Raji (cell line): Measurements from ENCODE around the gene CYP24A1.

Source experiments
- POLR2A ChIP-seq: IDR thresholded peaks from 2 replicates; pipeline ENCODE4 v1.6.1; 2011; ENCODE audit warnings: low read depth, low read length, control low read depth; ENCODE audit not compliant: insufficient read depth

Gene CYP24A1

DNA sequence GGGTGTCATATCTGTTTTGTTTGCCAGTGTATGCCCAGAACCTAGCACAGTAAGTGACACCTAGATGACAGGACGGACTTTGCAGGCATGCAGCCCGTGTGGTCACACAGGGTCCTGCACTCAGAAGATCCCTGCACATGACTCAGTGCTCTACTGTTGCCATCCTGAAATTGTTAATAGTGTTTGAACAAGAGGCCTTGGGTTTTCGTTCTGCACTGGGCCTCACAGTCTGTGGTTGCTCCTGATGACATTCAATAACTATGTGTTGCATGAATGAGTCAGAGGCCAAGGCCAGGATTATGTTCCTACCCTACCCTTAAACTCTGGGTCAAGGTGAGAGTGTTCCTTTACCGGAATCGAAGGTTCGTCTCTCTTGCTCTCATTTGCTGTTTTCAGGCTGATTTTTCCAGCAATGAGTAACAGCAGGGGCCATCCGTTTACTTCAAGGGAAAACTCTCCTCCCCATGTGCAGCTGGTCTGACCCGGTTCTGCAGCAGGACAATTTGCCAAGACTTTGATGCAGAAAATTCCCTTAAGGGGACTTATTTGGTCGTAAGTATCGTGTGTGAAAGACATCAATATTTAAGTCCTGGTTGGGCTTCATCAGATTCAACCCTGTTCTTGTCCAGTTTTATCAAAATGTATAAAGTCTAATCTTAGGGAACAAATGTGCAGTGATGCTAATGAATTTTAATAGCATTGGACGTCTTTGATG lies 21.1 kb upstream of the CYP24A1 start:
- TF ChIP-seq POLR2A = no peak

DNA sequence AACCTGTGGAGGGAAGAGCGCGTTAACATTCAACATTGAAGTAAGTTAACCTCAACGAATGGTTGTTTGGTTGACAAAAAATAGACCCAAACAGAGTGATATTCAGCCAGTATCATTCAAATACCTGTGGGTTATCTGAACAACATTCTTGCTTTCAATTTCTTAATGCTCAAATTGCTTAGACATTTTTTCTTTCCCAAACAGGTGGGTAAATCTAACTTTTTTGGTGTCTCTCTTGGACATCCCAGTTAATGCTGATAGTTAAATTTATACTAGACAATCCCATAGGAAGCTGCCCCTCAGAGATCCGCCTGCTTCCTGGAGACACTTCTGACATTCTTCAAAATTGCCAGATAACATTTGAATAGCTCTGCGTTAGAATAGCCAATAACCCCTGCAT lies 20.0 kb upstream of the CYP24A1 start:
- no peak for TF ChIP-seq POLR2A

DNA sequence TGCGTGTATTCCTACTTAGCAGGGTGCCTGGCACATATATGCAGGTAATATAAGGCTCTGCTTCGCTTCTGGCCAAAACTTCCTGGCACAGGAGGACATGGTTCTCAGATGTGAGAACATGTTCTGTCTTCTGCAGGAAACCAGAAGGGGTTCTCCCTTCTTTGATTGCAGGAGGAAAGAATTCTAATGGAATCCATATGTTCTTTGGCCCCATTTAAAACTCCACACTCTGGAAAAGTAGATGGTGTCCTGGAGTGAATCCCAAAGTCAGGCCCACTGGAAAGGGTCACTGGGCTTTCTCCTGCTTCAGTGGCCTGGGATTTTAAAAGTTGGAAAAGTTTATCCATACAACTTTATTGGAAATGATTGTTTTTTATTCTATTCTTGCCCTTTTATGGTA lies 16.4 kb upstream of the CYP24A1 start:
- TF ChIP-seq POLR2A = no peak

DNA sequence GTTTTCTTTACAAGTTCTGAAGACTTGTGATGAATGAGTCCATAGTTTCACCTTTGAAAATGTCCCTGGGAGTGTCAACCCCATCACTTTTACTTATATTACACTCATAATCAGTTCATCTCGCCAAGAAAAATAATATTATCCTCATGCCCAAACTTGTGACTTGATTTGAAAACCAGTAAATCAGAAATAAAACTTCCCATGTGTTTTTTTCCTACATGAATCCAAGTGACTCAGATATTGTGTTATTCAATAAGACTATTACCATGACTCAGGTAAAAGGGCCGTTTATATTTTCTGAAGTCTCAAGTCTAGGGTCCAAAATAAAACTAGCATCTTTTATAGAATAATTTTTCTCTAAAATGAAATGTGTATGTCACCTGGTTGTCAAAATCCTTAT lies 15.8 kb upstream of the CYP24A1 start:
- TF ChIP-seq POLR2A = no peak

DNA sequence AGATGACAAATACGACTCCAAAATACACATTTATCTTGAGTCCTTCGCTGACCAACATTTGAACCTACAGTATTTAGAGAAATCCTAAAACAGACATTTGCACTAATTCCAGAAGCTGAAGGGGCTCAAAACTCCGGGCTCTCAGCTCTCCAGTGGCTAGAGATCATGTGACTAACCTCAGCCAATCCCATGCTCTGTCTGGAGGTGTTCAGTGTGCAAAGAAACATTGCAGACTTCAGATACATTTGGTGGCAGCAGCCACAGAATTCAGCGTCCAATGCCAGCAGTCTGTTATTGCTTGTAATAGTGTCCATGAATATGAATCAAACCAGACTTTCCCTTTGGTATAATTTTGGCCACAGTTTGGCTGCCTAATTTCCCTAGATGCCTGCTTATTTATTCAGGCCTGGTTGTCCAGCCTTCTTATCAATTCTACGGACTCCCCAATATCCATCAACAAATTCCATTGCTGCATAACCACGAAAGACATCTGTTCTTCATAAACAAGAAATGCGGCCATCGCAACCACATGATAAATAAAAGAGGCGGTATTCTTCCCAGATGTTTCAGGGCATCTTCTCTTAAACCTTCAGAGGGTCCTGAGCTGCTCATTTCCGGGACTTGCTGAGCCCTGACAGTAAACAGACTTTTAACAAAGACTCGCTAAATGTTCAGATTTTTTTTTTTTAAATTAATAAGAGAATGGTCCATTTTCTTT lies 14.5 kb upstream of the CYP24A1 start:
- TF ChIP-seq POLR2A = no peak

DNA sequence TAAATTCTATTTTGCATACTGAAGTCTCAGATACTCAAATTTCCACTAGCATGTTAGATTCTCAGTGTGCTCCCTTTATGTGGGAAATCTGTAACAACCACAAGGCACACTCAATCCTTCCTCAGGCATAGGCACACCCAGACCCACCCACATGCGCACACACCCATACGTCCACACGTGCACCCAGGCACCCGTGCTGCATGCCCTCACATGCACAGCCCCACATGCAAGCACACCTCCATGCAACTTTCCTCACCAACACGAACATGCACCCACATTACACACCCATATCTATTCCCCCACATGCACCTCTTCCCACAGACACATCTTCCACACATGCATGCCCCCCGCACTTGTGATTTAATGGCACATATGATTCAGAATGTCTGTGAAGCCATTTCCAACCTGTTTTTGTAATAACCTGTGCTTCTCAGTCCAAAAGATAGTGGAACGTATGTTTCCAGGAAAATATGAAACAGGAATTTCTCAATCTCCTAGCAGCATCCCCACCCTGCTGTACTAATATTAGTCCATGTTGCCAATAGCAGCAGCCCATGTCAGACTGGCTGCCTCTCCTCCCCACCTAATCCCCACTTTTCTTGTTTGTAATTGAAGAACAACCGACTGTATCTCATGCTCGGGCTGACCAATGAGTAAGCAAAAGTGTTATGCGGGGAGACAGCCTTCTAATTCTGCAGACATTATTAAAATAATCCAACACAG lies 11.3 kb upstream of the CYP24A1 start:
- TF ChIP-seq POLR2A = no peak

DNA sequence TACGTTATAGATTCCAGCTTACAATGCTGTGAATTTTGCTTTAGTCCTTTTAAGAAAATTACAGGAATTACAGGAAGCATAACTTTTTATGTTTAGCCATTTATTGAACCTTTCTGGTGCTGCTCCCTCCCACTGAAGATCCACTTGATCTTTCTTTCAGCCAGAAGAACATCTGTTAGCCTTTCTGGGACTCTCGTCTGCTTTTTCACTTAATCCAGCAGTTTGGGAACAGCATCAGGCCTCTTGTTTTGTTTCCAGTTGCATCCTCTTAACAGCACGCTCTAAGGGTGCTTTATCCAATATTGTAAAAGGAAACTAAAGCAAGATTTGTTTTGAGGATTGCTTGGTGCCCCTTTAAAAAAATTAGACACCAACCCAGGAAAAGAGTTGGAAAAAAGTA lies 10.3 kb upstream of the CYP24A1 start:
- no peak for TF ChIP-seq POLR2A

DNA sequence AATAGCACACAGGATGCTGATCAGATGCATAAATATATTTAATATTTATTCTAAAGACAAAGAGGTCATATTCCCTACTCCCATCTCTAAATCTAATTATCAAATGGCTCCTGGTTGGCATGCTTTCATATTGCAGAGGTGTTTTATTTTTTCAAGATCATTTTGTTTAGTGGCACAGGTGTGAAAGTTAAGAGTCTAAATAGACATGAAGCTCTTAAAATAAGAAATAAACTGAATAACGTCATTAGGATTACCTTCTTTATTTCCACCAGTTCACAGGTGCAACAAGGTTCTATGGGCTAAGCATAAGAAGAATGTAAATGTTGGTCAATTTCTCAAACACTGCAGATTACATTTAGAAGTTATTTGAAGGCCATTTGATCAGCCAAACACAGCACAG lies 7.1 kb upstream of the CYP24A1 start:
- TF ChIP-seq POLR2A = no peak

DNA sequence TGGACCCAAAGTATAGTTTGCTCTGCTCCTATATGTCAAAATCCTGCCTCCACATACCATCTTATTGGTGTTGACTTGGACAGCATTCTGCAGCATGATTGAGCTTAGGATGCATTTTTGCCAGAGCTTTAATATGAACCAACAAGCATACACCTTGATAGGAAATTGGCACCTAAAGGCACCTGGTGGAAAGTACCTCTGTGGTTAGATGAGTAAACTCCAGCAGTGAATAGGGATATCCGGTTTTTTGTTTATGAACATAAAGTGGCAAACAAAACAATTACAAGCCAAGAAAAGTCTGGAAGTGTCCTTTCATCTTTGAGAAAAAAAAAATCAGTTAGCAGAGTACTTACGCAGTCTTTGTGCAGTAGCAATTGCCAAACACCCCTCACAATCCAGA lies 6.2 kb upstream of the CYP24A1 start:
- no peak for TF ChIP-seq POLR2A

DNA sequence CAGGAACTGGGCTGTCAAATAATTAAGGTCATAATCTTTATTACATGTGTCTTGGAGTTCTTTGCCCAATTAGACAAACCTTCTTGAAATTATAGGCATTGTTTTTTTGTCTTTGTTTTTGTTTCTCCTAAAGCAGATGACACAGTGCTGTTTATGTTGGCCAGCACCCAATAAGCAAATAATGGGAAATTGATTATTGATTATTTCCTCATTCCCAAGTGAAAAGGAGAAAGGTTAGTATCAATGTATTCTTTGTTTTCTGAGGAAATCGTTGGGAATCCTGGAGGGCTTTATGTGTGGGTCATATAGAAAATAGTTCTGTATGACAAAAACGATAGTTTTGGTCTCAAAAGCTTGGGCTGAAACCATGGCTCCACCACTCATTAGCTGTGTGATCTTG lies 4.5 kb upstream of the CYP24A1 start:
- TF ChIP-seq POLR2A = no peak

DNA sequence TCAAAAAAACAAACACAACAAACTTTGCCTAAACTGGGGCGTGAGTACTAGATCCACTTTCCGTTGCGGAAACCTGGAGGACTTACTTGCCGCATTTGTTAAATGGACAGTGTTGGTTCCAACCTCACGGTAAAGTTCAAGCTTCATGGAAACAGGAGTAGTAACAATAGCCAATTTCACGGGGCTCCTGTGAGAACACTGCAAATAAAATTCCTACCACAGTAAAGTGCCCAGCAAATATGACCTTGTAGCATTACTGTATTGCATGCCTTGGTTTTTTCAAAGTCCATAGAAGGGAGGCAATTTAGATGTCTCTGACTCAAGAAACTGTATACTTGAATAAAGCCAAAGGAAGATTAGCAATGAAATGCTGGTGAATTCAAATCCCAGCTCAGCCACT lies 3.6 kb upstream of the CYP24A1 start:
- no peak for TF ChIP-seq POLR2A

DNA sequence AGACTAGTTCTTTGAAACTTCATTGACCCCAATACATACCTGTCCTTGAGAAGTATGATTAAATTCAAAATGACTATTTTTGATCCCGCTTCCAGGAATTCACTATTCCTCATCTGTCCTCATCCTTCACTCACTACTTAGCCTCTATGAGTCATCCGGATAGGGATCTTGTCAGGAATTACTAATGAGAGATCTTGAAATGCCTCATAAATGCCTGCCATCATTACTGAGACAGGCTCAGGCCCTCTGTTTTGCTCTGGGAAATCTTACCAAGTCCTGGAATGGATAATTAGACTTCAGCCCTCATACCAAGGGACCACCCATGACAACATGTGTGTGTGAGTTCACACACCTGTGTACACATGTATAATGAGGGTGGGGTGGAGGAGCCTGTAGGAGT lies 2.8 kb upstream of the CYP24A1 start:
- TF ChIP-seq POLR2A = no peak

DNA sequence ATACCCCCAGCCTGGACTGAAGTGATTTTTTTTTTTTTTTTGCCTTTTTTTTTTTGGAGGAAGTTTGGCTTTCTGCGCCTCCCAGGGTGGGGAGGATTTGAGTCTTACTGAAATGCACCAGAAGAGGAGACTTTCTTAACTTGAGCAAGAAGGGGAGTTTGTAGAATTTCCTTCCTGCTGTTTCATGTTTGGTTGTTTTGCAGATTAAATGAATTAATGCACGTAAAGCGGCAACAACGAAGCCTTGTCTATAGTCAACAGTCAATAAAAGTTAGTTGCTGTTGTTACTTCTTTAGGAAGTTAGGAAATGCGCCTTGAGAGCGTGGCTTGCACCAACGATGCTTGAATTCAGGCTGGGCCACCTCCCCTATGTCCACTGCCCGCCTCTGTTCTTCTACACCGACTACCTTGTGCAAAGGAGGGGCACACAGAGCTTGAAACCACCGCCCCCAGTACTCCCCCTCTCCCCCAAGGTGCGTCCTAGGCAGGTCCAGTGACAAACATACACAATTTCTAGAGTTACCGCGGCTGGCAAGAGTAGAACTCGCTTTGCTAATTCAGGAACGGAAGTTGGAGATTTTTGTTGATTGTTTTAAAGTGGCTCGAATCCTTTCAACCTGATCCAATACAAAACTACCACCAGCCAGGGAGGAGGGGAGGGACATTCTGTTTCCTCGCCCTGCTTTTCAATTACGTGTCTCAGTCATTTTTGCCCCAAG lies 830 bp upstream of the CYP24A1 start:
- TF ChIP-seq POLR2A = no peak

DNA sequence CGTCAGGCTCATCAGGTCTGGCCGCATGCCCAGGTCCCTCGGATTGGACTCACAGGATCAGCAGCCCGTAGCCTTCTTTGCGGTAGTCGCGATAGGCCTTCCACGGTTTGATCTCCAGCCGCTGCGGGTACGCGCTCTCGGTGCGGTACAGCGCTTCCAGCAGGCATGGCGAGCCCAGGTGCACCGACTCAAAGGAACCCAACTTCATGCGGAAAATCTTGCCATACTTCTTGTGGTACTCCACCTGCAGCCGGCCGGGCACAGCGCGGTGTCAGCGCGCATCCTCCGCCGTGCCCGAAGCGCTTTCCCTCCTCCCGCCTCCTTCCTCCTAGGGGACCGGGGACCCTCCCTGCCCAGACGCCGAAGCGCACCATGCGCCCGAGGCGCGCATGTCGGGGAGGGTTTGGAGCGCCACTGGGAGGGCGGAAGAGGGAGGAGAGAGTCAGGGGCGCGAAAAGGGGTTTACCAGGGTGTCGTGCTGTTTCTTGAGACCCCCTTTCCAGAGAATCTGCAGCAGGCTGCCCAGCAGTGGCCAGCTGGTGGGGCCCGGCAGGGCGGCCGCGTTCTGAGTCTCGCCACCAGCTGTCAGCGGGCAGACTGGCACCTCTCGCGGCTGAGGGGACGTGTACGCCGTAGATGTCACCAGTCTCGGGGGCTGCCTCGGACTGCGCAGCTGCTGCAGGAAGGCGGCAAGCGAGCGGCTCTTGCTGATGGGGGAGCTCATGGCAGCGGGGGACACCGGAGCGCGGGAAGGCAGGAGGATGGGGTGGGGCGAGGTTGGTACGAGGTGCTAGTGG lies 732 bp downstream of the CYP24A1 start:
- TF ChIP-seq POLR2A = no peak

DNA sequence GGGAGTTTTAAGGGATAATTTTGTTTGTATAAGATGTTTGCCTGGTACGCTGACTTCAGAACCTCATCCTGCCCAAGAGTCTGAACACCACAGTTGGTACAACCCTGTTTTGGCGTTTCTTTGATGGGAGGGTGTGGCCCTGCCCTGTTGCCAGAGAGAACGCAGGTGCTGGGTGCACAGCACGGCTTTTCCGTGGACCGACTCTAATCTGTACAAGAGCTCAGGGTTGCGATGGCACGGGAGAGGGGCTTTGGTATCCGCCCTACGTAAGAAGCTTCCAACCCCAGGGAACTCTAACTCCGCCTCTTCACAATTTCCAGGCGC lies 1.3 kb downstream of the CYP24A1 start:
- TF ChIP-seq POLR2A = no peak
